IPS-15b (cell line): ENCODE measurements around the gene AUTS2.
"Not testable (repeated sequence)": the region's sequence is repeated elsewhere in the genome, so short reads cannot be mapped to it uniquely, and the experiment has no call there.

Experiments
- H3K27me3 ChIP-seq: one replicate; pipeline ENCODE4 v1.6.1; 2013; ENCODE audit warnings: low read length; ENCODE audit not compliant: control insufficient read depth, insufficient read depth
- H3K36me3 ChIP-seq: one replicate; pipeline ENCODE4 v1.6.1; 2013; ENCODE audit warnings: low read length; ENCODE audit not compliant: control insufficient read depth, insufficient read depth
- H3K4me1 ChIP-seq: one replicate; pipeline ENCODE4 v1.6.1; 2013; ENCODE audit warnings: mild to moderate bottlenecking, low read length; ENCODE audit not compliant: control insufficient read depth, insufficient read depth
- H3K4me3 ChIP-seq: one replicate; pipeline ENCODE4 v1.5.1; 2013; ENCODE audit warnings: low read depth, low read length
- H3K9ac ChIP-seq: one replicate; pipeline ENCODE4 v1.6.1; 2013; ENCODE audit warnings: low read depth, mild to moderate bottlenecking, low read length
- H3K9me3 ChIP-seq: one replicate; pipeline ENCODE4 v1.6.1; 2013; ENCODE audit warnings: mild to moderate bottlenecking, low read length; ENCODE audit not compliant: control insufficient read depth, insufficient read depth

The AUTS2 gene

GRCh38 chr7:70646536-70647248, 1048.4 kb downstream of the AUTS2 start:
- Histone ChIP-seq H3K9ac (no peak overlapping the region), H3K36me3 (no peaks in the 10 kb centered on the region), H3K4me3 (no peak overlapping the region), H3K9me3 (no peaks in the 10 kb centered on the region), H3K27me3 (no peaks in the 10 kb centered on the region), H3K4me1 (no peaks in the 10 kb centered on the region)

GRCh38 chr7:70647801-70648498, 1049.7 kb downstream of the AUTS2 start:
- H3K27me3 ChIP-seq: no peaks in the 10 kb centered on the region
- H3K36me3 ChIP-seq: no peaks in the 10 kb centered on the region
- no peak overlapping the region for H3K4me3 ChIP-seq
- H3K4me1 ChIP-seq: no peaks in the 10 kb centered on the region
- no peak overlapping the region for H3K9ac ChIP-seq
- no peaks in the 10 kb centered on the region for H3K9me3 ChIP-seq

- not testable (repeated sequence) for H3K36me3 ChIP-seq, H3K4me1 ChIP-seq
Measured at GRCh38 chr7:70648499-70648861, 1050.2 kb downstream of the AUTS2 start.

GRCh38 chr7:70649323-70649722, 1051.0 kb downstream of the AUTS2 start:
- H3K36me3 ChIP-seq: no peaks in the 10 kb centered on the region
- H3K4me3 ChIP-seq: no peak overlapping the region
- no peaks in the 10 kb centered on the region for H3K27me3 ChIP-seq
- no peaks in the 10 kb centered on the region for H3K4me1 ChIP-seq
- no peaks in the 10 kb centered on the region for H3K9me3 ChIP-seq
- H3K9ac ChIP-seq: no peak overlapping the region

More at GRCh38 chr7:70648499-70648861, 1050.2 kb downstream of the AUTS2 start:
- H3K4me3 ChIP-seq, H3K9me3 ChIP-seq, H3K27me3 ChIP-seq, H3K9ac ChIP-seq: not testable (repeated sequence)

- Histone ChIP-seq H3K27me3 (no peaks in the 10 kb centered on the region), H3K9me3 (no peaks in the 10 kb centered on the region), H3K4me1 (no peaks in the 10 kb centered on the region), H3K9ac (no peak overlapping the region), H3K36me3 (no peaks in the 10 kb centered on the region), H3K4me3 (no peak overlapping the region)
Measured at GRCh38 chr7:70654146-70654545, 1055.9 kb downstream of the AUTS2 start.

- Histone ChIP-seq H3K36me3 (no peaks in the 10 kb centered on the region), H3K9ac (no peak overlapping the region), H3K9me3 (no peaks in the 10 kb centered on the region), H3K27me3 (no peaks in the 10 kb centered on the region), H3K4me3 (no peak overlapping the region), H3K4me1 (no peaks in the 10 kb centered on the region)
Measured at GRCh38 chr7:70654979-70655378, 1056.7 kb downstream of the AUTS2 start.

GRCh38 chr7:70655694-70656093, 1057.4 kb downstream of the AUTS2 start:
- Histone ChIP-seq H3K4me1 (peaks cover 3% of the 10 kb centered on the region), H3K9me3 (no peaks in the 10 kb centered on the region), H3K27me3 (no peaks in the 10 kb centered on the region), H3K36me3 (no peaks in the 10 kb centered on the region), H3K4me3 (no peak overlapping the region), H3K9ac (no peak overlapping the region)

GRCh38 chr7:70657571-70657970, 1059.3 kb downstream of the AUTS2 start:
- H3K9me3 ChIP-seq: no peaks in the 10 kb centered on the region
- H3K4me1 ChIP-seq: peaks cover 9% of the 10 kb centered on the region
- H3K4me3 ChIP-seq: no peak overlapping the region
- H3K27me3 ChIP-seq: no peaks in the 10 kb centered on the region
- no peak overlapping the region for H3K9ac ChIP-seq
- H3K36me3 ChIP-seq: no peaks in the 10 kb centered on the region

- peaks cover 9% of the 10 kb centered on the region for H3K4me1 ChIP-seq
- H3K4me3 ChIP-seq: no peak overlapping the region
- no peaks in the 10 kb centered on the region for H3K36me3 ChIP-seq
- no peaks in the 10 kb centered on the region for H3K27me3 ChIP-seq
- no peaks in the 10 kb centered on the region for H3K9me3 ChIP-seq
- H3K9ac ChIP-seq: no peak overlapping the region
Measured at GRCh38 chr7:70657989-70658632, 1059.8 kb downstream of the AUTS2 start.

GRCh38 chr7:70659263-70659662, 1061.0 kb downstream of the AUTS2 start:
- Histone ChIP-seq H3K4me3 (no peak overlapping the region), H3K9me3 (no peaks in the 10 kb centered on the region), H3K36me3 (peaks cover 3% of the 10 kb centered on the region), H3K27me3 (no peaks in the 10 kb centered on the region), H3K4me1 (peaks cover 9% of the 10 kb centered on the region), H3K9ac (no peak overlapping the region)

GRCh38 chr7:70660154-70660818, 1062.0 kb downstream of the AUTS2 start:
- Histone ChIP-seq H3K27me3 (no peaks in the 10 kb centered on the region), H3K9me3 (no peaks in the 10 kb centered on the region), H3K9ac (no peak overlapping the region), H3K4me3 (no peak overlapping the region), H3K36me3 (peaks cover 3% of the 10 kb centered on the region), H3K4me1 (peaks cover 9% of the 10 kb centered on the region)
